PC-3 (cell line): ENCODE results near the gene TMIE.

ENCODE experiments used
- CTCF ChIP-seq: fragments of 300-600 bp; sonication (generic); conservative IDR thresholded peaks from 2 replicates; pipeline ENCODE4 v1.5.1; 2017; ENCODE audit warnings: antibody characterized with exemption, low read depth, mild to moderate bottlenecking, low read length
- EZH2 ChIP-seq: fragments of 300-600 bp; sonication (generic); IDR thresholded peaks from one replicate; pipeline ENCODE4 v1.6.1; 2017; ENCODE audit warnings: antibody characterized with exemption, mild to moderate bottlenecking, low read length; ENCODE audit not compliant: unreplicated experiment
- EZH2phosphoT487 ChIP-seq: fragments of 300-600 bp; sonication (generic); IDR thresholded peaks from 2 replicates; pipeline ENCODE4 v1.6.1; 2018; ENCODE audit warnings: mild to moderate bottlenecking, antibody characterized with exemption, low read length, borderline replicate concordance

- TF ChIP-seq CTCF: no peak
- TF ChIP-seq EZH2: no peak
- TF ChIP-seq EZH2phosphoT487: no peak
Measured at GRCh38 chr3:46750555-46751038, 49.4 kb downstream of the TMIE start.
